K562 (cell line): ENCODE results near the gene SP4. TPM values are rescaled to one million over a fixed set of nuclear protein-coding genes. Genes with fewer than 3 reads are reported as not detected.

Experiments
- ATAC-seq: fragments of 200-7000 bp; cut with Tn5 transposase; 3 replicates; pipeline ENCODE4 v1.9.1; 2020; ENCODE audit warnings: moderate library complexity
- BruUV-seq: library from RNA; stranded (reverse); fragments of 400-500 nt; replicated peaks from 2 replicates; lab custom pipeline; 2021; lab: Mats Ljungman, UMichigan
- CTCF ChIA-PET: fragments of 300-600 bp; formaldehyde crosslinking; extraction: SDS; loops from one replicate; lab custom pipeline; 2021; ENCODE audit warnings: low intra/inter-chr PET ratio; lab: Yijun Ruan, JAX
- POLR2A ChIA-PET: fragments of 300-600, 350-650 bp; sonication (Branson Sonifier 250); formaldehyde crosslinking; extraction: SDS; loops from one replicate; lab custom pipeline; 2021; ENCODE audit warnings: antibody characterized with exemption, inconsistent platforms; lab: Yijun Ruan, JAX
- DNase-seq, 4 experiments: peaks; one replicate each; pipeline versions ENCODE4 v3.0.0 to v3.0.0-alpha.2; 2011 to 2018; ENCODE audit warnings: low spot score in 3 of 4, mixed read lengths in 3 of 4; ENCODE audit errors: extremely low read depth in 1 of 4
- FAIRE-seq: peaks from 2 replicates; lab custom pipeline; 2011; peaks lifted over from hg19 to GRCh38; lab: Jason Lieb, UNC
- H2AFZ ChIP-seq: 2 replicates; pipeline ENCODE4 v1.6.0; 2011; ENCODE audit warnings: low read depth, low read length, control low read depth, inconsistent platforms
- H3K27ac ChIP-seq: fragments of 200-600 bp; 3 replicates; pipeline ENCODE4 v1.8.0; 2011; ENCODE audit warnings: low read depth, mild to moderate bottlenecking, control low read depth, inconsistent platforms, low read length, moderate library complexity, mixed read lengths; ENCODE audit errors: extremely low read depth
- H3K27me3 ChIP-seq, 2 experiments: fragments of 300-600 bp in 1 of 2; 2 replicates in 1 of 2; 3 replicates in 1 of 2; pipeline versions ENCODE4 v1.6.0 to v1.8.0; 2011; ENCODE audit warnings: inconsistent platforms in 2 of 2, low read length in 2 of 2, mild to moderate bottlenecking in 1 of 2, mixed read lengths in 1 of 2, moderate library complexity in 1 of 2; ENCODE audit not compliant: control insufficient read depth in 2 of 2, insufficient read depth in 2 of 2
- H3K36me3 ChIP-seq: fragments of 300-600 bp; 3 replicates; pipeline ENCODE4 v1.8.0; 2011; ENCODE audit warnings: mild to moderate bottlenecking, low read length, inconsistent platforms; ENCODE audit not compliant: control insufficient read depth, insufficient read depth
- H3K4me1 ChIP-seq, 2 experiments: fragments of 200-600 bp in 1 of 2; replicated peaks in 1 of 2; 2 replicates in 1 of 2; 3 replicates in 1 of 2; pipeline versions ENCODE4 v1.5.1 to v1.8.0; 2011; ENCODE audit warnings: inconsistent platforms in 2 of 2, low read length in 2 of 2, mild to moderate bottlenecking in 1 of 2, mixed read lengths in 1 of 2, moderate library complexity in 1 of 2; ENCODE audit not compliant: control insufficient read depth in 2 of 2, insufficient read depth in 2 of 2
- H3K4me2 ChIP-seq: 2 replicates; pipeline ENCODE4 v1.6.1; 2011; ENCODE audit warnings: low read length, control low read depth, inconsistent platforms, mixed read lengths; ENCODE audit not compliant: insufficient read depth
- H3K4me3 ChIP-seq: fragments of 200-600 bp; sonication (generic), shearing (Covaris generic); 2 replicates; pipeline ENCODE4 v1.5.1; 2016; ENCODE audit warnings: control low read depth, inconsistent platforms
- H3K79me2 ChIP-seq: fragments of 200-600 bp; 3 replicates; pipeline ENCODE4 v1.8.0; 2011; ENCODE audit warnings: low read length, inconsistent platforms; ENCODE audit not compliant: control insufficient read depth, insufficient read depth
- H3K9ac ChIP-seq, 2 experiments: 2 replicates each; pipeline versions ENCODE4 v1.6.0 to v1.6.1; 2011; ENCODE audit warnings: low read depth in 2 of 2, low read length in 2 of 2, control low read depth in 1 of 2, inconsistent platforms in 1 of 2, mild to moderate bottlenecking in 1 of 2, mixed read lengths in 1 of 2; ENCODE audit not compliant: insufficient read depth in 1 of 2
- H3K9me1 ChIP-seq: one replicate; pipeline ENCODE4 v1.6.0; 2011; ENCODE audit warnings: inconsistent platforms, mild to moderate bottlenecking, low read length, moderate library complexity; ENCODE audit not compliant: control insufficient read depth, insufficient read depth
- H3K9me3 ChIP-seq: replicated peaks from 2 replicates; pipeline ENCODE4 v1.5.1; 2011; ENCODE audit warnings: low read depth, low read length, inconsistent platforms; ENCODE audit not compliant: control insufficient read depth, insufficient read depth
- H4K20me1 ChIP-seq: replicated peaks from 2 replicates; pipeline ENCODE4 v1.6.1; 2011; ENCODE audit warnings: low read length, inconsistent platforms, mixed read lengths; ENCODE audit not compliant: control insufficient read depth, insufficient read depth
- AFF1 ChIP-seq, 2 experiments: fragments of 450-650 bp; IDR thresholded peaks; 2 replicates each; pipeline ENCODE4 v1.6.1; 2018; ENCODE audit warnings: mild to moderate bottlenecking in 2 of 2, low read depth in 1 of 2; ENCODE audit not compliant: partially characterized antibody in 2 of 2
- CBX3 ChIP-seq, 2 experiments: IDR thresholded peaks; 1 replicate in 1 of 2; 2 replicates in 1 of 2; pipeline ENCODE4 v1.6.1; 2012; ENCODE audit warnings: inconsistent platforms in 2 of 2, low read length in 2 of 2, borderline replicate concordance in 1 of 2, control low read depth in 1 of 2
- CCAR2 ChIP-seq: fragments of 200-400 bp; formaldehyde crosslinking; IDR thresholded peaks from 2 replicates; pipeline ENCODE4 v1.6.1; 2017; ENCODE audit warnings: mild to moderate bottlenecking, low read depth, low read length
- CHD2 ChIP-seq: IDR thresholded peaks from 2 replicates; pipeline ENCODE4 v1.6.1; 2011; ENCODE audit warnings: low read depth, low read length
- E2F8 ChIP-seq: fragments of 450-650 bp; IDR thresholded peaks from 2 replicates; pipeline ENCODE4 v1.7.1; 2018; ENCODE audit warnings: mild to moderate bottlenecking, low read depth; ENCODE audit not compliant: partially characterized antibody
- JUN ChIP-seq, 2 experiments: sonication (generic) in 1 of 2; formaldehyde crosslinking in 1 of 2; IDR thresholded peaks; 2 replicates each; pipeline versions ENCODE4 v1.6.1 to v1.8.0; 2012 to 2022; ENCODE audit warnings: borderline replicate concordance in 2 of 2, mild to moderate bottlenecking in 2 of 2, improper control_type of control experiment in 1 of 2, low read depth in 1 of 2, low read length in 1 of 2, missing genetic modification reagents in 1 of 2
- MEF2D ChIP-seq: conservative IDR thresholded peaks from 2 replicates; pipeline ENCODE4 v1.6.1; 2016; ENCODE audit warnings: low read depth, missing genetic modification characterization, missing compliant biosample characterization
- POLR3G ChIP-seq: IDR thresholded peaks from 2 replicates; pipeline ENCODE4 v1.6.1; 2011; ENCODE audit not compliant: insufficient read length, insufficient replicate concordance; ENCODE audit errors: extremely low read depth
- SAP30 ChIP-seq: fragments of 200-600 bp; sonication (generic); IDR thresholded peaks from 2 replicates; pipeline ENCODE4 v1.6.1; 2012; ENCODE audit warnings: borderline replicate concordance, low read depth, mild to moderate bottlenecking, moderate library complexity, low read length, control low read depth, inconsistent platforms; ENCODE audit not compliant: insufficient read depth, poor library complexity, severe bottlenecking
- SRSF9 ChIP-seq: fragments of 200-400 bp; formaldehyde crosslinking; IDR thresholded peaks from 2 replicates; pipeline ENCODE4 v1.6.1; 2017; ENCODE audit warnings: low read depth, low read length, borderline replicate concordance
- TCFL5 ChIP-seq: fragments of 250-450 bp; sonication (Bioruptor Pico); conservative IDR thresholded peaks from 2 replicates; pipeline ENCODE4 v1.6.1; 2021; ENCODE audit warnings: mild to moderate bottlenecking, moderate library complexity, matching md5 sums
- ZNF253 ChIP-seq: fragments of 250-450 bp; sonication (Bioruptor Pico); conservative IDR thresholded peaks from 2 replicates; pipeline ENCODE4 v1.6.1; 2021; ENCODE audit warnings: mild to moderate bottlenecking
- ZNF384 ChIP-seq: IDR thresholded peaks from 2 replicates; pipeline ENCODE4 v1.6.1; 2012; ENCODE audit warnings: low read depth, low read length, improper control_type of control experiment
- WGBS: fragments of 100-300 bp; shearing (Covaris generic); methylation state at CpG from one replicate; pipeline ENCODE4 v1.1.6; 2016; ENCODE audit warnings: low coverage, mixed read lengths; ENCODE audit not compliant: insufficient coverage; ENCODE audit errors: missing lambda C conversion rate; 5-methylcytosine and 5-hydroxymethylcytosine counted together
- in situ Hi-C: fragments of 300-500 bp; cut with MboI; formaldehyde crosslinking; loops from 4 replicates; pipeline ENCODE4 v1.15.0; 2018; ENCODE audit warnings: inconsistent platforms, mixed read lengths
- intact Hi-C: fragments of 100-400 bp; cut with micrococcal nuclease; formaldehyde crosslinking; loops from 2 replicates; pipeline ENCODE4 v1.14.2; 2022
- polyA plus RNA-seq, 8 experiments: library from polyadenylated mRNA; depleted of rRNA in 4 of 8; stranded (reverse) in 5 of 8; unstranded in 3 of 8; fragments of >200 nt; fragmentation: Nextera tagmentation in 2 of 8; fragmentation: Illumina TruSeq in 1 of 8; extraction: Ambion mirVana in 2 of 8; extraction: Trizol in 1 of 8; gene quantifications; 2 replicates each; pipeline versions ENCODE4 v1.2.1 to v1.2.3, GENCODE V29; 2011 to 2014; ENCODE audit warnings: inconsistent platforms in 1 of 8, missing spikeins in 1 of 8
- total RNA-seq, 7 experiments: library from RNA; depleted of rRNA in 6 of 7; stranded (reverse); fragments of >200 nt in 6 of 7; fragmentation: Illumina TruSeq in 2 of 7; extraction: Trizol in 2 of 7; gene quantifications; 2 replicates each; pipeline versions ENCODE4 v1.2.1 to v1.2.3, GENCODE V29; 2011 to 2021; ENCODE audit warnings: low replicate concordance in 1 of 7

SP4 gene
- total and polyA plus RNA-seq, 9 of the 15 experiments (the other 6 are each of a cell fraction or from before 2014, with no cell fraction given): 2.4 to 9.4 (median 4.5) TPM

GRCh38 chr7:21461282-21461681, 33.4 kb downstream of the SP4 start (continued):
- TF ChIP-seq SAP30 (no peak), POLR3G (no peak), ZNF253 (CRISPR knock-in tag) (no peak), CHD2 (no peak), ZNF384 (no peak), CBX3 (IDR thresholded peaks at IDR 0.05; ENCODE audit: borderline replicate concordance in 1 of 2, low read length in 2 of 2) (no peak)

- 74% methylated on average over 3 of the region's 3 CpGs for WGBS
- BruUV-seq: no TSS peak
- Histone ChIP-seq H2AFZ (no peak overlapping the region), H3K4me1 (no peaks in the 10 kb centered on the region; a peak in 1 of 5 replicates), H3K9me1 (no peaks in the 10 kb centered on the region), H3K27me3 (no peaks in the 10 kb centered on the region), H3K79me2 (no peaks in the 10 kb centered on the region), H3K9ac (no peak overlapping the region), H3K9me3 (no peaks in the 10 kb centered on the region), H3K4me3 (no peak overlapping the region), H4K20me1 (no peaks in the 10 kb centered on the region), H3K36me3 (no peaks in the 10 kb centered on the region), H3K27ac (no peak overlapping the region), H3K4me2 (no peak overlapping the region)
- ChIA-PET POLR2A (no interaction called here), CTCF (no interaction called here)
- in situ Hi-C loops (no loop called here), intact Hi-C loops (no loop called here)
- no peak for FAIRE-seq
- TF ChIP-seq ZNF253 (CRISPR knock-in tag) (no peak), MEF2D (no peak), TCFL5 (CRISPR knock-in tag) (no peak), E2F8 (no peak), AFF1 (IDR thresholded peaks at IDR 0.05; ENCODE audit: low read depth in 1 of 2, partially characterized antibody in 2 of 2) (no peak), CCAR2 (no peak), JUN (IDR thresholded peaks at IDR 0.05; ENCODE audit: borderline replicate concordance, low read depth, low read length) (no peak), JUN (CRISPR knock-in tag; IDR thresholded peaks at IDR 0.05; ENCODE audit: borderline replicate concordance) (no peak), SRSF9 (no peak)
- no peak for ATAC-seq
- DNase-seq: no peak
Observed at GRCh38 chr7:21462081-21462480, 34.2 kb downstream of the SP4 start.
